Measurements from ENCODE around the gene PTCHD1. TPM values are rescaled to one million over a fixed set of nuclear protein-coding genes. Genes with fewer than 3 reads are reported as not detected.

The PTCHD1 gene
- total and polyA plus RNA-seq, 9 of the 15 experiments (the other 6 are each of a cell fraction or from before 2014, with no cell fraction given): not detected

- BruUV-seq (replicated peaks): no TSS peak
- ATAC-seq (no peak), FAIRE-seq (no peak), DNase-seq (ENCODE audit: extremely low read depth in 1 of 4, low spot score in 3 of 4) (no peak)
- Histone ChIP-seq H3K9ac (ENCODE audit: insufficient read depth in 1 of 2, low read depth in 2 of 2, low read length in 2 of 2) (no peak overlapping the region), H3K4me1 (replicated peaks in 1 of 2; ENCODE audit: control insufficient read depth in 2 of 2, insufficient read depth in 2 of 2, low read length in 2 of 2) (no peaks in the 10 kb centered on the region), H3K27me3 (ENCODE audit: control insufficient read depth in 2 of 2, insufficient read depth in 2 of 2, low read length in 2 of 2) (no peaks in the 10 kb centered on the region), H3K9me3 (replicated peaks; ENCODE audit: control insufficient read depth, insufficient read depth, low read depth, low read length) (no peaks in the 10 kb centered on the region), H3K4me3 (no peak overlapping the region), H3K9me1 (ENCODE audit: control insufficient read depth, insufficient read depth, low read length) (no peaks in the 10 kb centered on the region), H3K4me2 (ENCODE audit: insufficient read depth, low read length) (no peak overlapping the region), H4K20me1 (replicated peaks; ENCODE audit: control insufficient read depth, insufficient read depth, low read length) (no peaks in the 10 kb centered on the region), H3K79me2 (ENCODE audit: control insufficient read depth, insufficient read depth, low read length) (no peaks in the 10 kb centered on the region), H3K36me3 (ENCODE audit: control insufficient read depth, insufficient read depth, low read length) (no peaks in the 10 kb centered on the region), H3K27ac (ENCODE audit: extremely low read depth, low read depth, low read length) (no peak overlapping the region), H2AFZ (ENCODE audit: low read depth, low read length) (no peak overlapping the region)
- in situ Hi-C loops (cut with MboI) (no loop called here), intact Hi-C loops (cut with micrococcal nuclease) (no loop called here)
- ChIA-PET CTCF (ENCODE audit: low intra/inter-chr PET ratio) (no interaction called here), POLR2A (no interaction called here)
- 0% methylated on average over 5 of the region's 5 CpGs for WGBS (ENCODE audit: insufficient coverage, low coverage, missing lambda C conversion rate)
- no peak for TF ChIP-seq PTRF (tag; IDR thresholded peaks at IDR 0.05)
- TF ChIP-seq HDAC6 (IDR thresholded peaks at IDR 0.05; ENCODE audit: low read depth, low read length): no peak
- no peak for TF ChIP-seq NR2C2 (CRISPR knock-in tag; IDR thresholded peaks at IDR 0.05)
- no peak for TF ChIP-seq NR2C2 (tag; IDR thresholded peaks at IDR 0.05)
- TF ChIP-seq CLOCK (CRISPR knock-in tag; IDR thresholded peaks at IDR 0.05; ENCODE audit: borderline replicate concordance): no peak
- TF ChIP-seq SMAD4 (CRISPR knock-in tag; conservative IDR thresholded peaks at IDR 0.05): no peak
- TF ChIP-seq ZNF57 (CRISPR knock-in tag; IDR thresholded peaks at IDR 0.05): no peak
- no peak for TF ChIP-seq GATAD2B (IDR thresholded peaks at IDR 0.05; ENCODE audit: borderline replicate concordance)
- no peak for TF ChIP-seq BRF1 (IDR thresholded peaks at IDR 0.05; ENCODE audit: borderline replicate concordance, extremely low read depth, insufficient read length)
- no peak for TF ChIP-seq ZNF707 (CRISPR knock-in tag; conservative IDR thresholded peaks at IDR 0.05)
- no peak for TF ChIP-seq ZNF311 (CRISPR knock-in tag; IDR thresholded peaks at IDR 0.05)
- no peak for TF ChIP-seq MEIS2 (IDR thresholded peaks at IDR 0.05; ENCODE audit: partially characterized antibody)
- no peak for TF ChIP-seq ERF (CRISPR knock-in tag; IDR thresholded peaks at IDR 0.05)
- no peak for TF ChIP-seq NCOA6 (IDR thresholded peaks at IDR 0.05)
- no peak for TF ChIP-seq MTA3 (IDR thresholded peaks at IDR 0.05; ENCODE audit: borderline replicate concordance)
Observed at GRCh38 chrX:23372220-23372902, 37.7 kb downstream of the PTCHD1 start.

Data from K562 (cell line).